ENCODE measurements around the gene UBE2E2. TPM values are rescaled to one million over a fixed set of nuclear protein-coding genes. Genes with fewer than 3 reads are reported as not detected.

UBE2E2 gene
- 25.2 and 30.3 TPM in 2 replicates for total RNA-seq

GRCh38 chr3:23202921-23203707 is at the start of gene UBE2E2:
UBE2E2 (plus strand) TSS chr3:23203327.

All from dermis lymphatic vessel endothelial cell (primary cell).